Measurements from ENCODE around the gene PCDHB5. TPM values are rescaled to one million over a fixed set of nuclear protein-coding genes. Genes with fewer than 3 reads are reported as not detected.
"Not testable (repeated sequence)": the region's sequence is repeated elsewhere in the genome, so short reads cannot be mapped to it uniquely, and the experiment has no call there.

Gene PCDHB5
- total and polyA plus RNA-seq, 10 of the 15 experiments (the other 5 are each of a cell fraction or from before 2014, with no cell fraction given) = 0.09 TPM; not detected in 9

DNA sequence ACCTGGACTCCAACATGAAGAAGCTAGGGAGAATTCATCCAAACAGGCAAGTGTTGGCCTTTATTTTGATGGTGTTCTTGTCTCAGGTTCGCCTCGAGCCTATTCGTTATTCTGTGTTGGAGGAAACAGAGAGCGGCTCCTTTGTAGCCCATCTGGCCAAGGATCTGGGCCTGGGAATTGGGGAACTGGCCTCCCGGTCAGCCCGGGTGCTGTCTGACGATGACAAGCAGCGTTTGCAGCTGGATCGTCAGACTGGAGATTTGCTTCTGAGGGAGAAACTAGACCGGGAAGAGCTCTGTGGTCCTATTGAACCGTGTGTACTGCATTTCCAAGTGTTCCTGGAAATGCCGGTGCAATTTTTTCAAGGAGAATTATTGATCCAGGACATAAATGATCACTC, 13.0 kb upstream of the PCDHB5 start (continued):
- TF ChIP-seq, protein P1, sequence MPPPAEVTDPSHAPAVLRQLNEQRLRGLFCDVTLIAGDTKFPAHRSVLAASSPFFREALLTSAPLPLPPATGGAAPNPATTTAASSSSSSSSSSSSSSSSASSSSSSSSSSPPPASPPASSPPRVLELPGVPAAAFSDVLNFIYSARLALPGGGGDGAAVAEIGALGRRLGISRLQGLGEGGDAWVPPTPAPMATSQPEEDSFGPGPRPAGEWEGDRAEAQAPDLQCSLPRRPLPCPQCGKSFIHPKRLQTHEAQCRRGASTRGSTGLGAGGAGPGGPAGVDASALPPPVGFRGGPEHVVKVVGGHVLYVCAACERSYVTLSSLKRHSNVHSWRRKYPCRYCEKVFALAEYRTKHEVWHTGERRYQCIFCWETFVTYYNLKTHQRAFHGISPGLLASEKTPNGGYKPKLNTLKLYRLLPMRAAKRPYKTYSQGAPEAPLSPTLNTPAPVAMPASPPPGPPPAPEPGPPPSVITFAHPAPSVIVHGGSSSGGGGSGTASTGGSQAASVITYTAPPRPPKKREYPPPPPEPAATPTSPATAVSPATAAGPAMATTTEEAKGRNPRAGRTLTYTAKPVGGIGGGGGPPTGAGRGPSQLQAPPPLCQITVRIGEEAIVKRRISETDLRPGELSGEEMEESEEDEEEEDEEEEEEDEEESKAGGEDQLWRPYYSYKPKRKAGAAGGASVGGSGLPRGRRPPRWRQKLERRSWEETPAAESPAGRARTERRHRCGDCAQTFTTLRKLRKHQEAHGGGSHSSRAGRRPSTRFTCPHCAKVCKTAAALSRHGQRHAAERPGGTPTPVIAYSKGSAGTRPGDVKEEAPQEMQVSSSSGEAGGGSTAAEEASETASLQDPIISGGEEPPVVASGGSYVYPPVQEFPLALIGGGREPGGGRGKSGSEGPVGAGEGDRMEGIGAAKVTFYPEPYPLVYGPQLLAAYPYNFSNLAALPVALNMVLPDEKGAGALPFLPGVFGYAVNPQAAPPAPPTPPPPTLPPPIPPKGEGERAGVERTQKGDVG (CRISPR knock-in tag; IDR thresholded peaks at IDR 0.05) = no peak
- TF ChIP-seq NFXL1 (IDR thresholded peaks at IDR 0.05; ENCODE audit: borderline replicate concordance) (no peak), RELA (IDR thresholded peaks at IDR 0.05; ENCODE audit: borderline replicate concordance, partially characterized antibody) (no peak)

DNA sequence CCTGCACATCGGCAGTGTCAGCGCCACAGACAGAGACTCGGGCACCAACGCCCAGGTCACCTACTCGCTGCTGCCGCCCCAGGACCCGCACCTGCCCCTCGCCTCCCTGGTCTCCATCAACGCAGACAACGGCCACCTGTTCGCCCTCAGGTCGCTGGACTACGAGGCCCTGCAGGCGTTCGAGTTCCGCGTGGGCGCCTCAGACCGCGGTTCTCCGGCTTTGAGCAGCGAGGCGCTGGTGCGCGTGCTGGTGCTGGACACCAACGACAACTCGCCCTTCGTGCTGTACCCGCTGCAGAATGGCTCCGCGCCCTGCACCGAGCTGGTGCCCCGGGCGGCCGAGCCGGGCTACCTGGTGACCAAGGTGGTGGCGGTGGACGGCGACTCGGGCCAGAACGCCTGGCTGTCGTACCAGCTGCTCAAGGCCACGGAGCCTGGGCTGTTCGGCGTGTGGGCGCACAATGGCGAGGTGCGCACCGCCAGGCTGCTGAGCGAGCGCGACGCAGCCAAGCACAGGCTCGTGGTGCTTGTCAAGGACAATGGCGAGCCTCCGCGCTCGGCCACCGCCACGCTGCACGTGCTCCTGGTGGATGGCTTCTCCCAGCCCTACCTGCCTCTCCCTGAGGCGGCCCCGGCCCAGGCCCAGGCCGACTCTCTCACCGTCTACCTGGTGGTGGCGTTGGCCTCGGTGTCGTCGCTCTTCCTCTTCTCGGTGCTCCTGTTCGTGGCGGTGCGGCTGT, 11.4 kb upstream of the PCDHB5 start:
- ATAC-seq; H3K4me3 ChIP-seq; H2AFZ ChIP-seq (ENCODE audit: control insufficient read depth, low read depth, low read length); H3K4me1 ChIP-seq (ENCODE audit: control insufficient read depth, insufficient read depth, low read length); SMC1A ChIA-PET (ENCODE audit: uncharacterized antibody, unreplicated experiment); in situ Hi-C loops (cut with MboI); H3K27ac ChIP-seq (ENCODE audit: control insufficient read depth, insufficient read depth); H3K79me2 ChIP-seq (ENCODE audit: control insufficient read depth, insufficient read depth, low read length); FAIRE-seq; BruUV-seq (replicated peaks); CTCF ChIA-PET; RAD21 ChIA-PET (ENCODE audit: unreplicated experiment); H3K9ac ChIP-seq (ENCODE audit: control insufficient read depth, insufficient read depth, low read length); POLR2A ChIA-PET; intact Hi-C loops (cut with micrococcal nuclease; ENCODE audit: unreplicated experiment); H3K9me3 ChIP-seq (replicated peaks; ENCODE audit: control insufficient read depth, insufficient read depth, low read length); H3K36me3 ChIP-seq (ENCODE audit: control insufficient read depth in 2 of 2, insufficient read depth in 2 of 2, low read length in 1 of 2); DNase-seq (ENCODE audit: low read depth, low spot score); H3K27me3 ChIP-seq (replicated peaks in 1 of 2; ENCODE audit: control insufficient read depth in 2 of 2, insufficient read depth in 2 of 2, low read length in 1 of 2); H4K20me1 ChIP-seq (ENCODE audit: control insufficient read depth, insufficient read depth); H3K4me2 ChIP-seq (ENCODE audit: control insufficient read depth, insufficient read depth): not testable (repeated sequence)
- 74% methylated on average over 36 of the region's 73 CpGs for WGBS (ENCODE audit: insufficient coverage, insufficient replicate concordance, low lambda C conversion rate, missing lambda C conversion rate)
